Naive B cell (primary cell): Measurements from ENCODE around the gene RHCE. TPM values are rescaled to one million over a fixed set of nuclear protein-coding genes. Genes with fewer than 3 reads are reported as not detected.
"Not testable (repeated sequence)": the region's sequence is repeated elsewhere in the genome, so short reads cannot be mapped to it uniquely, and the experiment has no call there.

Experiments used
- ATAC-seq, 2 donors: fragments of 150-1000 bp; cut with Tn5 transposase; 2 replicates each; pipeline ENCODE4 v1.10.0; 2021; ENCODE audit warnings: low read depth in 2 of 2, mild to moderate bottlenecking in 2 of 2, moderate library complexity in 2 of 2
- DNase-seq: peaks from one replicate; pipeline ENCODE4 v3.0.0; 2022
- H3K27ac Mint-ChIP-seq, 6 donors: one replicate each; pipeline ENCODE4 v1.8.0; 2020 to 2022; ENCODE audit warnings: mild to moderate bottlenecking in 6 of 6, mixed read lengths in 6 of 6, moderate library complexity in 5 of 6, inconsistent platforms in 2 of 6
- H3K27me3 Mint-ChIP-seq, 3 donors: one replicate each; pipeline ENCODE4 v1.8.0; 2021 to 2022; ENCODE audit warnings: mixed read lengths in 3 of 3, mild to moderate bottlenecking in 1 of 3
- H3K36me3 Mint-ChIP-seq, 2 donors: one replicate each; pipeline ENCODE4 v1.8.0; 2020 to 2022; ENCODE audit warnings: mixed read lengths in 2 of 2, inconsistent platforms in 1 of 2, mild to moderate bottlenecking in 1 of 2
- H3K4me1 Mint-ChIP-seq, 3 donors: one replicate each; pipeline ENCODE4 v1.8.0; 2020 to 2022; ENCODE audit warnings: mixed read lengths in 3 of 3, inconsistent platforms in 1 of 3, mild to moderate bottlenecking in 1 of 3, moderate library complexity in 1 of 3
- H3K4me3 Mint-ChIP-seq, 8 donors: one replicate each; pipeline ENCODE4 v1.8.0; 2020 to 2022; ENCODE audit warnings: mild to moderate bottlenecking in 8 of 8, mixed read lengths in 8 of 8, moderate library complexity in 8 of 8, inconsistent platforms in 2 of 8
- H3K9me3 Mint-ChIP-seq, 7 donors: one replicate each; pipeline ENCODE4 v1.8.0; 2020 to 2022; ENCODE audit warnings: mixed read lengths in 7 of 7, mild to moderate bottlenecking in 5 of 7, inconsistent platforms in 2 of 7, moderate library complexity in 1 of 7
- polyA plus RNA-seq, 6 donors: library from polyadenylated mRNA; unstranded; fragments of 300-500 nt; fragmentation: Illumina TruSeq; gene quantifications; one replicate each; pipeline ENCODE4 v1.2.3, GENCODE V29; 2021; ENCODE audit warnings: low read depth in 6 of 6

The RHCE gene
- polyA plus RNA-seq, 6 donors from 2014 or later: 0.23 to 0.70 (median 0.28) TPM; not detected in 3

GRCh38 chr1:25405731-25406305, 14.8 kb downstream of the RHCE start:
- DNase-seq, H3K4me1 Mint-ChIP-seq, H3K9me3 Mint-ChIP-seq, H3K36me3 Mint-ChIP-seq, H3K27ac Mint-ChIP-seq, H3K4me3 Mint-ChIP-seq: not testable (repeated sequence)
- ATAC-seq: peak; percentile 72 to 77
- peaks cover 0 to 11% (median 11%) of the 10 kb centered on the region in 3 donors for H3K27me3 Mint-ChIP-seq

- H3K4me1 Mint-ChIP-seq, H3K9me3 Mint-ChIP-seq, DNase-seq, H3K4me3 Mint-ChIP-seq, H3K36me3 Mint-ChIP-seq, H3K27ac Mint-ChIP-seq: not testable (repeated sequence)
- ATAC-seq: peak in 1 of 2 donors; percentile 57
- peaks cover 0 to 14% (median 11%) of the 10 kb centered on the region in 3 donors for H3K27me3 Mint-ChIP-seq
These were observed 17.4 kb downstream of the RHCE start for GRCh38 chr1:25402947-25403803.

GRCh38 chr1:25398079-25398478, 22.5 kb downstream of the RHCE start:
- not testable (repeated sequence) for H3K9me3 Mint-ChIP-seq, H3K4me1 Mint-ChIP-seq, H3K27ac Mint-ChIP-seq, DNase-seq, H3K36me3 Mint-ChIP-seq, H3K4me3 Mint-ChIP-seq
- H3K27me3 Mint-ChIP-seq: peaks cover 0 to 11% (median 8%) of the 10 kb centered on the region in 3 donors
- peak; percentile 41 to 76 for ATAC-seq

- not testable (repeated sequence) for H3K27me3 Mint-ChIP-seq, DNase-seq, H3K9me3 Mint-ChIP-seq, H3K4me1 Mint-ChIP-seq, H3K36me3 Mint-ChIP-seq, ATAC-seq
- peak overlapping the region in 2 of 6 donors; percentile 47 to 69 for H3K27ac Mint-ChIP-seq
- peak overlapping the region in 1 of 8 donors; percentile 24 for H3K4me3 Mint-ChIP-seq
These were observed 23.1 kb downstream of the RHCE start for GRCh38 chr1:25397549-25397948.

- ATAC-seq: no peak
- Mint-ChIP-seq H3K36me3 (no peaks in the 10 kb centered on the region), H3K4me1 (peaks cover 0 to 6% (median 2%) of the 10 kb centered on the region in 3 donors)
These were observed 27.8 kb downstream of the RHCE start for GRCh38 chr1:25392841-25393240.

GRCh38 chr1:25389721-25390120, 30.9 kb downstream of the RHCE start:
- not testable (repeated sequence) for DNase-seq, H3K36me3 Mint-ChIP-seq, H3K4me1 Mint-ChIP-seq, ATAC-seq, H3K4me3 Mint-ChIP-seq, H3K27me3 Mint-ChIP-seq, H3K9me3 Mint-ChIP-seq
- H3K27ac Mint-ChIP-seq: peak overlapping the region in 2 of 6 donors; percentile 61 to 86

More at GRCh38 chr1:25392841-25393240, 27.8 kb downstream of the RHCE start:
- Mint-ChIP-seq H3K27me3 (no peaks in the 10 kb centered on the region), H3K4me3 (no peak overlapping the region), H3K27ac (no peak overlapping the region), H3K9me3 (no peaks in the 10 kb centered on the region)
- DNase-seq: no peak

GRCh38 chr1:25388691-25389090, 31.9 kb downstream of the RHCE start:
- peak overlapping the region in 1 of 6 donors; percentile 58 for H3K27ac Mint-ChIP-seq
- not testable (repeated sequence) for H3K4me1 Mint-ChIP-seq, H3K9me3 Mint-ChIP-seq, H3K4me3 Mint-ChIP-seq, H3K36me3 Mint-ChIP-seq, ATAC-seq, H3K27me3 Mint-ChIP-seq, DNase-seq

GRCh38 chr1:25387096-25387495, 33.5 kb downstream of the RHCE start:
- H3K27ac Mint-ChIP-seq: not testable (repeated sequence)

GRCh38 chr1:25383875-25384274, 36.8 kb downstream of the RHCE start:
- not testable (repeated sequence) for ATAC-seq, H3K27ac Mint-ChIP-seq, H3K36me3 Mint-ChIP-seq, DNase-seq, H3K4me3 Mint-ChIP-seq, H3K9me3 Mint-ChIP-seq, H3K4me1 Mint-ChIP-seq, H3K27me3 Mint-ChIP-seq

More at GRCh38 chr1:25387096-25387495, 33.5 kb downstream of the RHCE start:
- not testable (repeated sequence) for H3K36me3 Mint-ChIP-seq, H3K4me1 Mint-ChIP-seq, H3K4me3 Mint-ChIP-seq, H3K27me3 Mint-ChIP-seq, ATAC-seq, H3K9me3 Mint-ChIP-seq, DNase-seq

GRCh38 chr1:25383090-25383489, 37.5 kb downstream of the RHCE start:
- not testable (repeated sequence) for DNase-seq, H3K4me1 Mint-ChIP-seq, H3K9me3 Mint-ChIP-seq, H3K27ac Mint-ChIP-seq, H3K27me3 Mint-ChIP-seq, H3K4me3 Mint-ChIP-seq, ATAC-seq, H3K36me3 Mint-ChIP-seq

- H3K4me1 Mint-ChIP-seq, H3K9me3 Mint-ChIP-seq, H3K27me3 Mint-ChIP-seq, H3K27ac Mint-ChIP-seq, ATAC-seq, H3K4me3 Mint-ChIP-seq, H3K36me3 Mint-ChIP-seq, DNase-seq: not testable (repeated sequence)
These were observed 38.1 kb downstream of the RHCE start for GRCh38 chr1:25382543-25382942.

GRCh38 chr1:25378367-25378766, 42.3 kb downstream of the RHCE start:
- not testable (repeated sequence) for H3K4me1 Mint-ChIP-seq, H3K27ac Mint-ChIP-seq, DNase-seq, H3K9me3 Mint-ChIP-seq, H3K36me3 Mint-ChIP-seq, ATAC-seq, H3K27me3 Mint-ChIP-seq, H3K4me3 Mint-ChIP-seq

- H3K4me1 Mint-ChIP-seq, H3K4me3 Mint-ChIP-seq, H3K9me3 Mint-ChIP-seq, H3K27ac Mint-ChIP-seq, H3K36me3 Mint-ChIP-seq, H3K27me3 Mint-ChIP-seq, DNase-seq, ATAC-seq: not testable (repeated sequence)
These were observed 48.9 kb downstream of the RHCE start for GRCh38 chr1:25371757-25372156.

GRCh38 chr1:25369691-25370271, 50.8 kb downstream of the RHCE start:
- DNase-seq, H3K4me1 Mint-ChIP-seq, H3K36me3 Mint-ChIP-seq, ATAC-seq, H3K4me3 Mint-ChIP-seq, H3K27me3 Mint-ChIP-seq, H3K9me3 Mint-ChIP-seq, H3K27ac Mint-ChIP-seq: not testable (repeated sequence)
